Keratinocyte (primary cell): ENCODE data around the gene UBE2J2. TPM values are rescaled to one million over a fixed set of nuclear protein-coding genes. Genes with fewer than 3 reads are reported as not detected.

Source experiments
- DNase-seq: peaks from one replicate; pipeline ENCODE4 v3.0.0-alpha.2; 2011; ENCODE audit warnings: low read depth, missing footprints, low spot score
- FAIRE-seq: peaks from 2 replicates; lab custom pipeline; 2011; peaks lifted over from hg19 to GRCh38; lab: Jason Lieb, UNC
- H2AFZ ChIP-seq: 2 replicates; pipeline ENCODE4 v1.6.0; 2012; ENCODE audit warnings: low read length, control low read depth, inconsistent platforms; ENCODE audit not compliant: control insufficient read depth
- H3K27ac ChIP-seq: 2 replicates; pipeline ENCODE4 v1.5.1; 2011; ENCODE audit warnings: low read length; ENCODE audit not compliant: control insufficient read depth, insufficient read depth
- H3K27me3 ChIP-seq: 3 replicates; pipeline ENCODE4 v1.6.0; 2011; ENCODE audit warnings: low read length; ENCODE audit not compliant: control insufficient read depth, insufficient read depth; ENCODE audit errors: extremely low read depth
- H3K36me3 ChIP-seq, 2 experiments: 2 replicates in 1 of 2; 3 replicates in 1 of 2; pipeline ENCODE4 v1.5.1; 2011; ENCODE audit warnings: low read length in 2 of 2, mild to moderate bottlenecking in 1 of 2; ENCODE audit not compliant: control insufficient read depth in 2 of 2, insufficient read depth in 2 of 2; ENCODE audit errors: extremely low read depth in 1 of 2
- H3K4me1 ChIP-seq: 3 replicates; pipeline ENCODE4 v1.5.1; 2011; ENCODE audit warnings: low read length; ENCODE audit not compliant: control insufficient read depth, insufficient read depth; ENCODE audit errors: extremely low read depth
- H3K4me2 ChIP-seq: 3 replicates; pipeline ENCODE4 v1.6.0; 2011; ENCODE audit warnings: low read depth, low read length; ENCODE audit not compliant: control insufficient read depth, insufficient read depth; ENCODE audit errors: extremely low read depth
- H3K4me3 ChIP-seq, 3 experiments: fragments of 200-600 bp in 1 of 3; sonication (generic) in 1 of 3; 2 replicates in 2 of 3; 3 replicates in 1 of 3; pipeline ENCODE4 v1.5.1; 2011 to 2016; ENCODE audit warnings: low read length in 3 of 3, mild to moderate bottlenecking in 3 of 3, control low read depth in 2 of 3, inconsistent platforms in 1 of 3, low read depth in 1 of 3, mixed read lengths in 1 of 3, mixed run types in 1 of 3, moderate library complexity in 1 of 3; ENCODE audit not compliant: control insufficient read depth in 2 of 3, insufficient read depth in 2 of 3; ENCODE audit errors: extremely low read depth in 1 of 3
- H3K79me2 ChIP-seq: 2 replicates; pipeline ENCODE4 v1.6.0; 2012; ENCODE audit warnings: low read length; ENCODE audit not compliant: control insufficient read depth, insufficient read depth
- H3K9ac ChIP-seq: 3 replicates; pipeline ENCODE4 v1.6.0; 2011; ENCODE audit warnings: low read length; ENCODE audit not compliant: control insufficient read depth, insufficient read depth; ENCODE audit errors: extremely low read depth
- H3K9me1 ChIP-seq: 3 replicates; pipeline ENCODE4 v1.6.0; 2011; ENCODE audit warnings: low read length; ENCODE audit not compliant: control insufficient read depth, insufficient read depth; ENCODE audit errors: extremely low read depth
- H3K9me3 ChIP-seq: 2 replicates; pipeline ENCODE4 v1.5.1; 2012; ENCODE audit warnings: low read depth, low read length; ENCODE audit not compliant: control insufficient read depth
- H4K20me1 ChIP-seq: 3 replicates; pipeline ENCODE4 v1.6.0; 2011; ENCODE audit warnings: low read length; ENCODE audit not compliant: control insufficient read depth, insufficient read depth; ENCODE audit errors: extremely low read depth
- CTCF ChIP-seq, 3 experiments: IDR thresholded peaks in 1 of 3; conservative IDR thresholded peaks in 1 of 3; optimal IDR thresholded peaks in 1 of 3; 2 replicates in 2 of 3; 3 replicates in 1 of 3; pipeline versions ENCODE3 to v1.5.1; 2011; ENCODE audit warnings: low read length in 3 of 3, mild to moderate bottlenecking in 3 of 3, moderate library complexity in 2 of 3, control low read depth in 1 of 3, inconsistent platforms in 1 of 3; ENCODE audit not compliant: insufficient read depth in 2 of 3; ENCODE audit errors: extremely low read depth in 1 of 3
- EZH2 ChIP-seq: IDR thresholded peaks from one replicate; pipeline ENCODE4 v1.6.1; 2012; ENCODE audit warnings: inconsistent platforms, mild to moderate bottlenecking, low read length, moderate library complexity
- dilution Hi-C: fragments of 300-500 bp; cut with MboI; formaldehyde crosslinking; loops from one replicate; pipeline ENCODE4 v1.7.0; 2020; ENCODE audit warnings: low sequenced_read_pairs; ENCODE audit not compliant: extremely low pct_ligation_motif_present
- polyA plus RNA-seq, 5 experiments: library from polyadenylated mRNA; depleted of rRNA in 3 of 5; stranded (reverse) in 3 of 5; stranded (forward) in 1 of 5; unstranded in 1 of 5; fragments of >200 nt; gene quantifications; 1 replicate in 1 of 5; 2 replicates in 3 of 5; 3 replicates in 1 of 5; pipeline versions ENCODE4 v1.2.1 to v1.2.3, GENCODE V29; 2011 to 2012; ENCODE audit warnings: missing spikeins in 2 of 5, low read depth in 1 of 5, low replicate concordance in 1 of 5

The UBE2J2 gene
- polyA plus RNA-seq, 1 donor (not counting 4 experiments of a cell fraction or from before 2014, with no cell fraction given) = 27.0 TPM

DNA sequence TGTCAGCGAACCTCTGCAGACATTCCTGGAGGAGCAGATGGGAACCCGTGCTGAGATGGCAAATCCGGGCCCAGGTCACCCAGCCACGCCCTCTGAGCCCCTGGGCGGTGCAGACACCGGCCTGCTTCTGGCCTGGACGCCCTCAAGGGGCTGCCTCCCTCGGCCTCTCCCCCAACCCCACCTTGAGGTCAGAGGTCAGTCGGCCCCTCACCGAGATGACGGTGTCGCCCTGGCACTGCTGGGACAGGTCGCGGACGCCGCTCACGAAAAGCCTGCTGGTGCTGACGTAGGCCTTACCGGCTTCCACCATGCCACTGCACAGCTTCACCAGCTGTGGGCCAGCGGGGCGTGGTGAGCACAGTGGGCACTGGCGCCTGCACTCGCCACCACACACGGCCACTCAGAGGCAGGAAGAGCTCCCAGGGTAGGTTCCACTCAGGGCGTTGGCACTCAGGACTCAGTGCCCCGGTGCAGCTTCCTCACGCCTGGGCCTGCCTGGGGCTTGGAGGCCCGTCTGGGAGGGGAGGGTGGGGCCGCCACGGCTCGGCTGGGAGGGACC is 29.4 kb upstream of the UBE2J2 start:
- dilution Hi-C loops = no loop called here
- H3K9ac ChIP-seq = peak overlapping the region; percentile 60
- no peaks in the 10 kb centered on the region for H3K9me3 ChIP-seq
- H2AFZ ChIP-seq = peak overlapping the region; percentile 46
- peak overlapping the region; percentile 71 for H3K4me2 ChIP-seq
- peak overlapping the region; percentile 4 to 38 (median 37) for H3K4me3 ChIP-seq
- peak overlapping the region; percentile 31 for H3K27ac ChIP-seq
- peaks cover 15% of the 10 kb centered on the region for H3K79me2 ChIP-seq
- no peaks in the 10 kb centered on the region for H3K9me1 ChIP-seq
- no peaks in the 10 kb centered on the region for H4K20me1 ChIP-seq
- TF ChIP-seq CTCF (optimal IDR thresholded peaks at IDR 0.05 in 1 of 3, IDR thresholded peaks at IDR 0.05 in 1 of 3, conservative IDR thresholded peaks at IDR 0.05 in 1 of 3; ENCODE audit: extremely low read depth in 1 of 3, insufficient read depth in 2 of 3, low read length in 3 of 3) (no peak), EZH2 (no peak)
- H3K36me3 ChIP-seq = peaks cover 0 to 1% of the 10 kb centered on the region in 2 experiments
- DNase-seq (no peak), FAIRE-seq (peak; percentile 44)
- H3K4me1 ChIP-seq = peaks cover 46% of the 10 kb centered on the region
- H3K27me3 ChIP-seq = no peaks in the 10 kb centered on the region

DNA sequence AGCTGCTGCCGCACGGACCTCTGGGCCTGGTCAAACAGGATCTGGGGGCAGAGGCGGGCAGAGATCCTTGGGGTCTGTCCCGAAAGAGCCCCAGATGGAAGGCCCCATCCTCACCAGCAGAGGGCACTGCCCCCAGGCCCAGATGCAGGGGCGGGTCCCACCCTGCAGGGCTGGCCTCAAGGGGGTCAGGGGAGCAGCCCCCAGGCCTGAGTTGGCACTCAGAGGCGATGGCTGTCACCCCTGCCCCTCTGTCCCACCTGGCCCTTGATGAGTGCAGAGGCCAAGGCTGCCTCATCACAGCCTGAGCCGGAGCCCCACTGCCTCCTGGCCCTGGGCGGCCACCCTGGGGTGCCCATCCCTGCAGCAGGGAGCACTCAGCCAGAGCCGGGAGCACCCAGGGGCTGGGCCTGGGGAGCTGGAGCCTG is 28.4 kb upstream of the UBE2J2 start:
- Histone ChIP-seq H2AFZ (no peak overlapping the region), H3K9ac (no peak overlapping the region), H4K20me1 (no peaks in the 10 kb centered on the region), H3K9me1 (no peaks in the 10 kb centered on the region), H3K27ac (no peak overlapping the region), H3K4me3 (no peak overlapping the region), H3K9me3 (no peaks in the 10 kb centered on the region), H3K4me1 (peaks cover 43% of the 10 kb centered on the region), H3K36me3 (peaks cover 0 to 1% of the 10 kb centered on the region in 2 experiments), H3K4me2 (no peak overlapping the region), H3K27me3 (no peaks in the 10 kb centered on the region), H3K79me2 (peaks cover 12% of the 10 kb centered on the region)
- FAIRE-seq (no peak), DNase-seq (no peak)
- dilution Hi-C loops = no loop called here
- TF ChIP-seq CTCF (optimal IDR thresholded peaks at IDR 0.05 in 1 of 3, IDR thresholded peaks at IDR 0.05 in 1 of 3, conservative IDR thresholded peaks at IDR 0.05 in 1 of 3; ENCODE audit: extremely low read depth in 1 of 3, insufficient read depth in 2 of 3, low read length in 3 of 3) = peak in 2 of 3 experiments; percentile 39 to 54
- TF ChIP-seq EZH2 = no peak
